HG03066 (cell line): ENCODE measurements around the gene CASTOR1.

ENCODE experiments used
- ATAC-seq: cut with Tn5 transposase; IDR thresholded peaks from one replicate; pipeline ENCODE4 v1.9.1; 2021; ENCODE audit warnings: low read depth; ENCODE audit not compliant: unreplicated experiment

Gene CASTOR1

DNA sequence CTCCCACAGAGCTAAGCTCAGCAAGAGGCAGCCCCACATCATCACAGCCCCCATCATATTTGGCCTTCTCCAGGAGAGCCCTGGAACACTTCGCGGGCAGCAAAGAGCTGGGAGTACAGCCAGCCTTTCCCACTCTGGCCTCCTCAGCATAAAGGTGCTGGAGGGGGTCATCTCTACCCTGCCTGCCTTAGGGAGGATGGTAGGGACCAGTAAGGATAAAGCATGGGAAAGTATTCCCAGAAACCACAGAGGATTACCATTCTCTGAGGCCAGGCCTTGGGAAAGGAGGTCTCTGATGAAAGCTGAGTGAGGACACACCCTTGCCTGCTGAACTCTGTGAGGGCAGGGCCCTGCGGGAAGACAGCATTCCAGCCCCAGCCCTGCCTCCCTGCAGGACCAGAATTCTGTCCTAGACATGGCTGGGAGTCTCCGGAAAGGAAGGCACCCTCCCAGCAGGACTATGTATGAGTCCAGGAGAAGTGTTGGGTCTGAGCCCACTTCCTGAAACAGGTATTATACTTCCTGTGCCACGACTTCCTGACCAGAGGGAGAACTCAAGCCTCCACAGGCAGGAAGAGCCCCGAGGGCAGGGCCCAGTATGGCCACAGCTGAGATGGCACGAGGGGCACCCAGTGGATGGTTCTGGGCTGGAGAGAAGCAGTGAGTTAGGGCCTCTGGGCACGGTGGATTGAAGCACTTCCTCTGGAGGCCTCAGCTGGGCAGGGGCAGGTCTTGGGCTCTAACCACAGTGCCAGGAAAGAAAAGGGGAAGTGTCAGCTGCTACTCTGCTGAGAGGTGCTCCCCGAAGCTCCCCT lies 12.9 kb upstream of the CASTOR1 start:
- no peak for ATAC-seq

DNA sequence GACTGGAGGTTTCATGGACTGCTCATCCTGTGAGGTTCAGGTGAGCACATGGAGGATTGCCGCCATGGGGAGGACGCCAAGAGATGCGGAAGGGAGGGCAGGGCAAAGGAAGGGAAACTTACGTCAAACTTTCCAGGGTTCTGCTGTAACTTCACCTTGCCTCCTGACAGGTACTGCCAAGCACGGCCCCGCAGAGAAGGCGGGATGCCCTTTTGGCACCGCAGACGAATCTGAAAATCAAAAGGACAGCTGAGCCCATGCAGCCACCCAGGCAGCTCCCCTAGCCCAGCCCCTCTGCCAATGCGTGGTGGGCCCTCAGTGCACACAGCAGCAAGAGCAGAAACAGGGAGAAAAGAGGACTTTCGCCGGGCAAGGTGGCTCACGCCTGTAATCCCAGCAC lies 10.0 kb upstream of the CASTOR1 start:
- ATAC-seq: no peak

DNA sequence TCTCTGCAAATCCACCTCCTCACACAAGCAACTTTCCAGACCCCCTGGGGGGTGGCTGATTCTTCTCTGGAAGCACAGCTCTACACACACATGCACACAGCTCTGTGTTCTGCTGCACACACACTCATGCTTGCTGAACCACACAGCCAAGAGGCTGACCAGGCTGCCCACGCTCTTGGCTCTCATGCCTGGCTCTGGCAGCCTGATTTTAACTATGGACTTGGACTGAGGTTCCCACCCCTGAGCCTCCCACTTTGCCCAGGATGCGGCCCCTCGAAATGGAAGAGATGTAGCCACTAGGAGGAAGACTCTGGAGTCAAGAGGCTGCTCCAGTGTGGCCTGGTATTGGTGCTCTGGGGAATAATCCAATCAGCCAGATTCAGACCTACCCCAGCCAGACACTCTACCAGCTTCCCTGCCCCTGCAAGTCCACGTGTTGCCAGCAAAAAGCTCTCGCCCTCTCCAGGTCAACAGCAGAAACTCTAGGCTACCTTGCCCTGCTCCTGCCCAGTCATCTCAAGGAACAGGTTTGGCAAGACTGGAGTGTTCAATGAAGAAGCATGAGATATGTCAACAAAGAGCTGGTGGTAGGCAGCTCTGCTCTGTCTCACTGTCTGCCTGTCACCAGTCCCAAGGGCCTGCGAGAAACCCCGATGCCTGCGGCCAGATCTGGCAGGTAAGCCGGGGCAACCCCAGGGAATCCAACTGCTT lies 8.8 kb upstream of the CASTOR1 start:
- no peak for ATAC-seq

DNA sequence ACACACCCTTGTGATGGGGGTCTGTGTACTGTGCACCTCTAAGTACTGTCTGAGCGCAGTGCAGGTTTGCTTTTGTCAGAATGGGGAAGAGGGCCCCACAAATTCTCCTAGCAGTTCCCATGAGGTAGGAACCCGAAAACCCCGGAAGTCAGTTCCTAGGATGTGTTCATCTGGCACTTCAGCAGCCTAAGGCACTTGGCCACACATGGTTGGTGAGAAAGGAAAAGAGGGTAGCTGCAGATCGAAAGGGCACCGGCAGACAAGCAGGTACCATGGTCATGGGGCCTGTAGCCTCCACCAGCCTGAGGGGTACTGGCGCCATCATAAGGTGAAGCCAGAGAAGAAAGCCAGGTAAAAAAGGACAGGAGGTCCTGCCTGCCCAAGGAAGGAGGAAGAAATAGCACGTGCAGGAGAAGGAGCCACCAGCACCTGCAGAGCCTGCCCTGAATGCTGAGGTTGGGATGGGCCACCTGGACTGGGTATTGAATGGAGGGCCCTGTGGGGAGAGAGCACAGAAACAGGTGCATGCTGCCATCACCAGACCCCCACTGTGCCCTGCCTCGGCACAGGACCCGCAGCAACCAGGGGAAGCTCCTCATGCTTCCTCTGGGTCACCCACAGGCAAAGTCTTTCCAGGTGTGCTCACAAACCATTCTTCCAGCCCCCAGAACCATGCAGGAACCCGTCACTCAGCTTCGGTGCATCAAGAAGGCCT lies 8.1 kb upstream of the CASTOR1 start:
- ATAC-seq: no peak

DNA sequence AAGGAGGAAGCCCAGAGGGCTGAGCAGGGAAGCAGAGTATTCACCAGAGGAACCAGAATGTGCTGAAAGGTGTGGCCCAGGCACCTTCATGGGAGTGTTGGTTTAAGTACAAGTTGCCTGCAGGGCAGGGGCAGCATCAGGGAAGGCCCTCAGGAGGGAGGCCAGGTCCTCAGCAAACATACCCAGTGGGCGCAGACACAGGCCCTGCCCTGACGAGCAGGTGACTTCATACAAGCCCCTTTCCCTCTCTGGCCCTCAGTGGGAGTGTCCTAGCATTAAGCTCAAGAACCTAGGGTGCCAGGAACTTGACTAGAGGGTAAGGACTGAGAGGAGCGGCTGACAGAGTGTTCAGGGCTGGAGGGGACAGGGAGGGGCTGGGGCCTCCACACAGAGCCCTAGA lies 7.5 kb upstream of the CASTOR1 start:
- no peak for ATAC-seq

DNA sequence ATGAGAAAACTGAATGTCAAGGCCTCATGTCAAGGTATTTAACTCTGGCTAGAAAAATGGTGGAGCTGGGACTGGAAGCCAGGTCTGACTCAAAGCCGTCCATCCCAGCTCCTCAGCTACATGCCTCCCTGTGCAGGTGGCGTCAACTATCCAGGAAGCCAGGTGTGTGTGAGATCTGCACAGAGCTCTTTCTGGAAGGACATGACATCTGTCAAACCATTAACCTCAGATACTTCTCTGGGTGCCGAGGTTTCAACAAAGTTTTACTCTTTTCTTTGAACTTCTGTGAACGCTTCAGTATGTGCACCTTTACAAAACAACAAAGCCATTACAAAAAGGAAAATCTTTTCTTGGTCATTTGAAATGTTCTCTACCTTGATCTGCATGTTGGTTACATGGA lies 7.0 kb upstream of the CASTOR1 start:
- no peak for ATAC-seq

DNA sequence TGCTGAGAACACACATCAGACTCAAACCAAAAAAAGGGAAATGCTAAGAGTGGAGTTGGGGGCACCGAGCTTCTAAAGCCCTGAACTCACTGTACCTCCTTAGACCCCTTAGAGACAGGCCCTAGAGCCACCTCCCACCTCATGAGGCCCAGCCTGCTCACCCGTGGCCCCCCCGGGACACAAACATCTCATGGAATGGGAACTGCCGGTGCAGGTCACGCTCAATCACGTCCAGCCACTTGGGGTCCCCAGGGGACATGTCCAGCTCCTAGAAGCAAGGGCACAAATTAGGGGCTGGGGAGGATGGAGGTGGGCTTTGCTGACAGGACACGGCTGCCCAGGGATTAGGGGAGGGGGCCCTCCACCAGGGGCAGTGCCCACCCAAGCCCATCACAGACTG lies 6.3 kb upstream of the CASTOR1 start:
- ATAC-seq: no peak

DNA sequence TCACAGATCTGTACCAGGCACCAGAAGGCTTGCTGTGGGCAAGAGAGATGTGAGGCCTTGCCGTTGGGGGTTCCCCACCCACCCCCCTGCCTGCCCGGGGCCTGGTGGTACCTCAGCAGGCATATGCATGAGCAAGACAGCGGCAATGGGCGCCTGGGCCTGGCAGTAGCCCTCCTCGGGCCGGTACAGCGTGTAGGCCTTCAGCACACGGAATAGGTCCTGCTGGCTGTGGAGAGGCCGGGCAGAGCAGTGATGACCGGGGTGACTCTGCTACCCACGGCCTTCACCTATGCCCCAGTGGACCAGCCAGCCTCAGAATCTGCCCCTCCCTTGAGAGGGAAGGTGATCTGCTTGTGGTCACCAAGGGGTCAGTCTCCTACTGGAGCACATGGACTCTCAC lies 5.5 kb upstream of the CASTOR1 start:
- no peak for ATAC-seq

DNA sequence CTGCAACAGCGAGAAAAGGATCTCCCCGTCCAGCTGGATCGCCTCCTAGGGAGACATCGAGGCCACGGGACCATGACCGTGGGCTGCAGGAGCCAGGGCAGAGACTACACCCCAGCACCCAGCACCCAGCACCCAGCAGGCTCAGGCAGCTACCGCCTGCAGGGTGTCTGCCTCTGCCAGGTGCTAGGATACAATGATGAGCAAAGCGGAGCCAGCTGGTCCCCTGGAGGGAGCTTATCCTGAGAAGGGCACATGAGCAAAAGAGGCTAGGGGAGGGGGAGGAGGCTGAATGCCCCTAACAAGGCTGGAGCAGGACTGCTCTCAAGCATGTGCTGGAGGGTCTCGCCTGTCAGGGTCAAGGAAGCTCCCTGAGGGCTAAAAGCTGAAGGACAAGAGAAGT lies 4.8 kb upstream of the CASTOR1 start:
- no peak for ATAC-seq

DNA sequence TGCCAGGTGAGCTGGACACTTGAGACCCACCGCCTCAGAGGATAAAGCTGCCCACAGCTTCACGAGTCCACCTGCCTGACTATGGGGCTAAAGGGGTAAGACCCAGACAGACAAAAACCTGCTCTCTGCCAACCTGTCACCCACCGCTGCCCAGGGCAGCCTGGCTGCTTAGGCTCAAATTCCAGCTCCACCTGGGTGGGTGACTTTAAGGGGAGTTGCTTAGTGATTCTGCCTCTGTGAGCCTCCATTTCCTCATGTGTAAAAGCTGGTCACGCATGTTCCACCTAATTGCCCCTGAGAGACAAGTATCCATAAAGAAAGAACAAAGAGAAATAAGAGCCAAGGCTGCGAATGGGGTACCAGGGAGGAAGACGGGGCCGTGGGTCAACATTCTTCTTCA lies 3.7 kb upstream of the CASTOR1 start:
- no peak for ATAC-seq

DNA sequence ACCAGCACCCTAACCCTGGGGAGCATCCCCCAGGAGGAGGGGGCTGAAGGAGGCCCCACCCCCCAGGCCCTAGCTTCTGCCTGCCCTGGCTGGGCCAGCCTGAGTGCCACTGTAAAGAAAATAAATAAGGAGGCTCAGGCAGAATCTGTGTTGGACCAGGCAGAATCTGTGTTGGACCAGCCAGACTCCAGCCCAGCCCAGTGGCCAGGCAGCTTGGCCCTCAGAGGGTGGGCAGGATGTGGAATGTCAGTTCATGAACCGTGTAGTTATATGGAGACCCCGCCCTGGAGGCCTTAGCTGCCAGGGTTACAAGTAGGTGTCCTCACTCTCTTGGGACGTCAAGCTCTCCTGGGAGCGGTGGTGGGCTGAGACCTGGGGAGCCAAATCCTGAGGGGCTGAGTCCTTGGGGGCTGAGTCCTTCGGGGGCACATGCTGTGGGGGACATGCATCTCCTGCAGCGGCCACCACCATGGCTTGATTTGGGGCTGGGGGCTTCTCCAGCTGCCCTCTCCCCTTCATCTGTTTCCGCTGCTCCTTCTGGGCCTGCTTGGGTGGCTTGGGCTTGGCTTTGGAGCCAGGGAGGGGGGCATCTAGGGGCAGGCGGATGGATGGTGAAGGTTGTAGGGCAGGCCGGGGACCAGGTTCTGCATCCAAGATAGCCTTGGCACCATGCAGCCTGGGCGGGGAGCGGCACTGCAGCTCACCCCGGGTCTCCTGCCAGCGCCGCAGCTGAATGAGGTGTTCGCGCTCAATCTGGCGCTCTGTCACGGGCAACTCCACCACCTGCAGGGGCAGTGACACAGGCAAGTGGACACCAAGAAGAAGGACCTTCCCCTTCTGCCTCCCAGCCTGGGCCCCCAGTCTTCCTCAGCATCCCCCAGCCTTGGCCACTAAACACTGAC lies 3.0 kb upstream of the CASTOR1 start:
- ATAC-seq: no peak

DNA sequence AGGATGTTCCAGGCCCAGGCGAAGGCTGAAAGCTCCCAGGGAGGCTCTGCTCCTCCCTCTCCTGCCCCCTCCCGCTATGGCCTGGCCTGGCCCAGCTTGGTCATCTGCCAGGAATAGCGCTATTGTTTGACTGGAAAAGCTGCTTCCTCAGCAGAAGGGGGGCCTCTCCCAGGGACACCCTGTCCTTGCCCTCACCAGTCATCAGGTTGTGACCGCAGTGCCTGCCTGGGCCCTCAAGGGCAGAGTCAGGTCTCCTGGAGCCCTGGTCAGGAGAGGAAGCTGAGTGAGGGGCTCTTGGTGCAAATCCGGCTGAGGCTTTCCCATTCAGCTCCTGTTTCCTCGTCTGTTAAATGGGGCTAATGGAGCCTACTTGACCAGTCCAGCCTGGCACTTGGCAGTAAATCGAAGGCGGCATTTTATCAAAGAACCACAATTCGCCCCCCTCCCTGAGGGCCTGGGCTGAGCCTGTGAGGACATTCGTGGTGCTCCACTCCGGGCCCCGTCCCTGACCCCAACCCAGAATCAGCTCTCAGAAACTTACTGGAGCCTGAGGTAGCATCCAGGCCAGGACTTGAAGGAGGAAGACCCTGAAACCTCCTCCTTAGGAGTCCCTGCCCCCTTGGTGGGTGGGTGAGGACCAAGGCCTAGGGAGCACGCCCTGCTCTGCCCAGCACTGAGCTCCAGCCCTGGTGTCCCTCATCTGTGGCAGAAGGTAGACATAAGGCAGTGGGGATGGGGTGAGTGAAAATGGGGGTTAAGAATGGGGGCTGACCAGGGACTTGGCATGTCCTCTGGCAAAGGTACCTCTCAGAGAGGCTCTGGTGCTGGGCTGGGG lies 2.0 kb upstream of the CASTOR1 start:
- ATAC-seq: no peak

DNA sequence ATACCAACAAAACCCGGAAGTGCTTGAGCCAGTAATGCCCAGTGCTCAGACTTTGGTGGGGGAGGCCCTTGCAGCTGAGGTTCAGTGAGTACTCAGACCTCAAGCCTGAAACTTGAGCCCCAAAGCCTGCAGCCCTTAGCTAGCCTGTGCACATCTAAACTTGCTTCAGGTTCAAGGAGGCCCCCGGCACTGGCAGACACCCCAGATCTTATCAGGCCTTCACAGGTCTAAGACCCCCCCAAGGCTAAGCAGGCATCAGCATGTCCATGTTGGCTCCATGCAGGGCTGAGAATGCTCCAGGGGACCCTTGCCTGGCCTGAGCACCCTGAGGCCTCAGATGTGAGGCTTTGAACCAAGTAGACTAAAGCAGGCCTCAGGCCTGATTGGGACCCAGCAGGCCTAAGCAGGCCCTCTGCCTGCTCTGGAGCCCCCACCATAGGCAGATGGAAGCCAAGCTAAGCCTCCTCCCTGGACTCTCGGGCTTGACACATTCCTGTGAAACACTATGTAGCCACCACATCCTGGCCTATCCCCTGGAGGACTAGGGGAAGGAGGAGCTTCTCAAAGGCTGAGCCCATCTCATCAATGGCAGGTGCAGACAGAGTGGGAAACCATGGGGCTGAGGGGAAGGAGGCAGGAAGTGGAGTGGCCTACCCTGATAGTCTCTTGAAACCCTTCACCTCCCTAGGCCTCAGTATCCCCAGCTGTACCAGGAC lies 1.2 kb upstream of the CASTOR1 start:
- peak; percentile 12 for ATAC-seq

DNA sequence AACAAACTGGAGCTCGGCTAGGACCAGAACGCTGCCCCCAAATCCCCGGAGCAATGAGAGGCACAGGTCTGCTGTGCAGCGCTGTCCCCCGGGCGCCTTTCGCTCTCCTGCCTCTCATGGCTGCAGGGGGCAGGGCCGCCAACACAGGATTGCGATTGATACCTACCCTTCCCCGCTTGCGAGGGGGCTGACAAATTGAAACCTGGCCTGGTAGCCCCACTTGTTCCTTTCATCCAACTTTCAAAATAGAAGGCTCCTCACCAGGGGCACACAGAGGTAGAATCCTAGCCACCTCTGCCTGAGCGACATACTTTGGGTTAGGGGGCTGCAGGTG lies 642 bp upstream of the CASTOR1 start:
- ATAC-seq: peak; percentile 31

DNA sequence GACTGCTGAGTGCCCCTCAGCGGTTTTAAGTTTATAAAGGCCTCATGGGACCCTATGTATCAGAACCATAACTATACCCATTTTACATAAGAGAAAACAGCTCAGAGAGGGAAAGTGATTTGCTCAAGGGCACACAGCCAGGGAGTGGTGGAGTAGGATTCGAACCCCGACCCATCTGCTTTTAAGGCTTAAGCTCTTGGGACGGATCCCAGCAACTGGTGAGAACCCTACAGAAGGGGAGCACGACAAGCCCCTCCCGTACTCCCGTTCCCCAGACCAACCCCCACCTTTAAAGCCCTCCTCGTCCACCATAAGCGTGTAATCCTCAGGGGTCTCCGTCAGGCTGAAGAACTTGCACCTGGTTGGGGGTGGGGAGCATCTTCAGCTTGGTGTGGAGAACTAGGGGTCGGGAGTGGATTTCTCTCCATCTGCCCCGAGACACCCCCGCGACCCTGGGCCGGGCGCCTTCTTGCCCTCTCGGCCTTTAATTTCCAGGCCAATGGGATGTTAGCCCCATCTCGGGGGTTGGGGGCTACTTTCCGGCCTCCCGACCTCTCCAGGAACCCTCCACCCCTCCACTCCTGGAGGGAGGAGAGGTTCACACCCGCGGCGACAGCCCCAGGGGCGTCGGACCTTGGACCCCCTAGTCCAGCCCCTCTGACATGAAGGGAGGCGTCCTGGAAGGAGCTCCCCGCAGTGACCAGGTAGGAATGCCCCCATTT lies 725 bp downstream of the CASTOR1 start:
- ATAC-seq: no peak

DNA sequence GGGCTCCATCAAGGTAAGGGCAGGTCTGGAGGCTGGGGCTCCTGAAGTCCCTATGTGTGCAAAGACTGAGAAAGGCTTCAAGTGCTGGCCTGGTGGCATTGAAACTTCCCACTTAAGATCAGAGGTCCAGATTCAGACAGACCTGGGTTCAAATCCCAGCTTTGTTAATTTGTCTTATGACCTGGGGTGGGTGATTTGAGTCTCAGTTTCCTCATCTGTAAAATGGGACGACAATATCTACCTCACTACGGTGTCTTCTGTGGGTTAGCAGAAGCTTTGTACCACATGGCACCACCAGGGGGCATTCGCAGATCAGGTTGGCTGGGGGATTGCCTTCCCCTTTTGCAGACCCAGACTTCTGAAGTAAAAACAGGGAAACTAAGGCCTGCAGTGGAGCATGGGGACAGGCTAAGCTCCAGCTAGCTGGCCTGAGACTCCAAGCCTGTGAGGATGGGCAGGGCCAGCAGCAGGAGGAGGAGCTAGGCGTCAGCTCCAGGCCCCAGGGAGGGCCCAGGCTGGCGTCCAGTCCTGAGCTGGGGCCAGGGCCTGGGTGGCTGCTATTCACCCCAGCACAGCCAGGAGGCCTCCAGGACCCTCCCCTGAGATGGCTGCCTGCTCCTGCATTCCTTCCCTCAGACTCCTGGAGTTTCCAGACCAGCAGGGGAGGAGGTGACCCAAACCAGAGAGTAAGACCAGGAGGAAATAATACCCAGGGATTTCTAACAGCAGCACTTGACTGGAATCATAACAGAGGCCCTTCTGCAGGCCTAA lies 1.5 kb downstream of the CASTOR1 start:
- ATAC-seq: no peak

DNA sequence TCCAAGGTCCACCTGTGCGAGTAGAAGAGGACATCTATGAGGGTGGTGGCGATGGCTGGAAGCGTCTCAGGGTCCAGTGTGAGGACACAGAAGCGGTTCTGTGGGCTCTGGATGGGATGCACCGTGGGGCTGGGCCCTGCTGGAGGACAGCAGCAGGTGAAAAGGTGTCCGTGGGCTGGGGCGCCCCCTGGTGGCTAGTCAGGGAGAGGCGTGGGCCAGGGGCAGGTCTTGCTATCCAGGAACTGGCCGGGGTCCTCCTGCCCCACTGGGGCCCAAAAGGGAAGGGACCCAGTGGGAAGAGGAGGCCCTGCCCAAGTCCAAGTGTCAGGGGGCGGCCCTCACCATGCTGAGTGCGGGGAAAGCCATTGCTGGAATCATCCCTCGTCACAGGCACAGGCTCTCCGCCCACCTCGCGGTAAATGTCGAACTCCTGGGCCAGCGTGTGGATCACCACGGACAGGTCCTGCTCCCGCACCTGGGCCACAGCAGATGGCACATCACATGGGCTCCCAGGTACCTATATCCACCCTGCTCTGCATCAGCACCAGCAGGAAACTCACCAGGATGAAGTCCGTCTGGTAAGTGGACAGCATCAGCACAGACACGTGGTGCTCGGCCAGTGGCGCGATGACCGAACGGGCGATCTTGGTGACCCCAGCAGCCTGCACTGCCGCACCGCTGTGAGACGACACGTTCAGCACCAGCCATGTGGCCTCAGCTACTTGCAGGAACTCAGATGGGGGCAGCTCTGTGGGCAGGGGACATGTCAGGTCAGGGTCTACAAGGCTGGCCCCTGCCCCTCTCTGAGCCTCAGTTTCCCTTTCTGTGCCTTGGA lies 2.3 kb downstream of the CASTOR1 start:
- ATAC-seq: no peak
